ENCODE results near the gene EXOC4.

DNA sequence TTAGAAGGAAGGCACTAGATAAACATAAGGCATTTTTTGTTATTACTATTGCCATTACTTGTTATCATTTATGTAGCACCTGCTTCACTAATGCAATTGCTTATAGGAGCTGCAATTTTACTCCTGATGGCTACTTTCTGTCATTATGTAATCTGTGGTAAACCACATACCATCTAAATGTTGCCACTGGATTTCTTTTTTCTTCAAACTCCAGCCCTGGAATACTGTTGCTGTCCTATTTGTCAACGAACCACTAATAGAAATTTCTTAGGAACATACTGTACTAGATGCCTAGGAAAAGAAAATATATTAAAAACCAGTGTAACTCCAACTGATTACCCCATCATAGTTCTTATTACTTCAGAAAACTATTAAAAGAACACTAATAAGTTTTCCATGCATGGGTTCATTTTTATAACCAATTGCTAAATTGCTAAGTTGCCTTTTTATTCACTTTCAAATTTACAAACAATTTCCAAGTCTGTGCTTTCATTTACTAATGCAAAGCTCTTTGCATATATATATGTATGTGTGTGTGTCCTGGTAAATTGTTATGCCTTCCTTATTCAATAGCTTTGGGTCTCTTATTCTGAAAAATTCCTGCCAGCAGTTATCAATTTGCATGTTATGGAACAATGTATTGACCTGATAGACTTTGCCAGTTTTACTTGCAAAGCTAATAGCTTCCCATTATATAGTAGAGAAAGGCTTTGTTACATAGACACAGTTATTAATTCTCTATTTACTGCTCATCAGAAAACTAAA, 287.4 kb downstream of the EXOC4 start:
- TF ChIP-seq, protein P1, sequence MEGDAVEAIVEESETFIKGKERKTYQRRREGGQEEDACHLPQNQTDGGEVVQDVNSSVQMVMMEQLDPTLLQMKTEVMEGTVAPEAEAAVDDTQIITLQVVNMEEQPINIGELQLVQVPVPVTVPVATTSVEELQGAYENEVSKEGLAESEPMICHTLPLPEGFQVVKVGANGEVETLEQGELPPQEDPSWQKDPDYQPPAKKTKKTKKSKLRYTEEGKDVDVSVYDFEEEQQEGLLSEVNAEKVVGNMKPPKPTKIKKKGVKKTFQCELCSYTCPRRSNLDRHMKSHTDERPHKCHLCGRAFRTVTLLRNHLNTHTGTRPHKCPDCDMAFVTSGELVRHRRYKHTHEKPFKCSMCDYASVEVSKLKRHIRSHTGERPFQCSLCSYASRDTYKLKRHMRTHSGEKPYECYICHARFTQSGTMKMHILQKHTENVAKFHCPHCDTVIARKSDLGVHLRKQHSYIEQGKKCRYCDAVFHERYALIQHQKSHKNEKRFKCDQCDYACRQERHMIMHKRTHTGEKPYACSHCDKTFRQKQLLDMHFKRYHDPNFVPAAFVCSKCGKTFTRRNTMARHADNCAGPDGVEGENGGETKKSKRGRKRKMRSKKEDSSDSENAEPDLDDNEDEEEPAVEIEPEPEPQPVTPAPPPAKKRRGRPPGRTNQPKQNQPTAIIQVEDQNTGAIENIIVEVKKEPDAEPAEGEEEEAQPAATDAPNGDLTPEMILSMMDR (IDR thresholded peaks at IDR 0.05): no peak
- no peak for TF ChIP-seq POLR2A (IDR thresholded peaks at IDR 0.05)
